HEK293 (cell line): ENCODE results near the gene UBE2M.

Experiments used
- CTCF ChIA-PET: fragments of 350-600 bp; formaldehyde crosslinking; extraction: SDS; loops from one replicate; lab custom pipeline; 2021; ENCODE audit warnings: antibody characterized with exemption; lab: Yijun Ruan, JAX
- POLR2A ChIA-PET: fragments of 300-600 bp; formaldehyde crosslinking; extraction: SDS; loops from one replicate; lab custom pipeline; 2020; ENCODE audit warnings: antibody characterized with exemption, inconsistent platforms; lab: Yijun Ruan, JAX
- H3K27ac ChIP-seq: fragments of 200-500 bp; sonication (Bioruptor generic); 2 replicates; pipeline ENCODE4 v1.5.1; 2014; ENCODE audit warnings: low read depth, low read length, control low read depth, inconsistent platforms; ENCODE audit errors: extremely low read depth
- H3K36me3 ChIP-seq, 2 experiments: fragments of 200-500 bp in 1 of 2; sonication (Bioruptor generic) in 1 of 2; 1 replicate in 1 of 2; 2 replicates in 1 of 2; pipeline ENCODE4 v1.5.1; 2014 to 2017; ENCODE audit warnings: inconsistent platforms in 2 of 2, low read length in 2 of 2; ENCODE audit not compliant: control insufficient read depth in 2 of 2, insufficient read depth in 1 of 2
- H3K4me1 ChIP-seq: fragments of 200-500 bp; sonication (Bioruptor generic); 2 replicates; pipeline ENCODE4 v1.5.1; 2014; ENCODE audit warnings: mild to moderate bottlenecking, low read length, inconsistent platforms; ENCODE audit not compliant: control insufficient read depth, insufficient read depth
- H3K4me3 ChIP-seq: 2 replicates; pipeline ENCODE4 v1.5.1; 2011; ENCODE audit warnings: low read depth, mild to moderate bottlenecking, control low read depth, low read length, moderate library complexity
- H3K9me3 ChIP-seq: fragments of 200-500 bp; sonication (Bioruptor generic); 2 replicates; pipeline ENCODE4 v1.5.1; 2014; ENCODE audit warnings: low read depth, low read length, inconsistent platforms; ENCODE audit not compliant: control insufficient read depth, insufficient read depth
- BCL11A ChIP-seq: fragments of 450-650 bp; formaldehyde crosslinking; IDR thresholded peaks from 2 replicates; pipeline ENCODE4 v1.5.1; 2016; ENCODE audit warnings: low read depth, missing biosample characterization, missing genetic modification characterization
- GFI1B ChIP-seq: fragments of 450-650 bp; formaldehyde crosslinking; IDR thresholded peaks from 2 replicates; pipeline ENCODE4 v1.5.1; 2016; ENCODE audit warnings: missing biosample characterization, missing genetic modification characterization
- GLI4 ChIP-seq: fragments of 450-650 bp; formaldehyde crosslinking; IDR thresholded peaks from 2 replicates; pipeline ENCODE4 v1.5.1; 2016; ENCODE audit warnings: missing biosample characterization, missing genetic modification characterization
- KLF1 ChIP-seq: fragments of 450-650 bp; formaldehyde crosslinking; IDR thresholded peaks from 2 replicates; pipeline ENCODE4 v1.5.1; 2016; ENCODE audit warnings: missing biosample characterization, missing genetic modification characterization
- KLF10 ChIP-seq: fragments of 450-650 bp; IDR thresholded peaks from 2 replicates; pipeline ENCODE4 v1.5.1; 2018; ENCODE audit warnings: missing biosample characterization, mild to moderate bottlenecking, missing genetic modification characterization
- PRDM4 ChIP-seq: fragments of 450-650 bp; formaldehyde crosslinking; IDR thresholded peaks from 2 replicates; pipeline ENCODE4 v1.5.1; 2017; ENCODE audit warnings: missing biosample characterization, missing genetic modification characterization
- SP3 ChIP-seq: fragments of 450-650 bp; formaldehyde crosslinking; IDR thresholded peaks from 2 replicates; pipeline ENCODE4 v1.5.1; 2016; ENCODE audit warnings: missing biosample characterization, missing genetic modification characterization
- ZIC2 ChIP-seq: fragments of 450-650 bp; formaldehyde crosslinking; IDR thresholded peaks from 2 replicates; pipeline ENCODE4 v1.5.1; 2016; ENCODE audit warnings: missing biosample characterization, missing genetic modification characterization
- ZNF138 ChIP-seq: fragments of 450-650 bp; formaldehyde crosslinking; IDR thresholded peaks from 2 replicates; pipeline ENCODE4 v1.5.1; 2016; ENCODE audit warnings: missing biosample characterization, missing genetic modification characterization, borderline replicate concordance
- ZNF211 ChIP-seq: fragments of 450-650 bp; formaldehyde crosslinking; IDR thresholded peaks from 2 replicates; pipeline ENCODE4 v1.5.1; 2016; ENCODE audit warnings: low read depth, missing biosample characterization, missing genetic modification characterization
- ZNF311 ChIP-seq: fragments of 450-650 bp; formaldehyde crosslinking; IDR thresholded peaks from 2 replicates; pipeline ENCODE4 v1.5.1; 2017; ENCODE audit warnings: missing biosample characterization, missing genetic modification characterization, borderline replicate concordance
- ZNF404 ChIP-seq: fragments of 450-650 bp; formaldehyde crosslinking; IDR thresholded peaks from 2 replicates; pipeline ENCODE4 v1.5.1; 2017; ENCODE audit warnings: missing biosample characterization, missing genetic modification characterization
- ZNF426 ChIP-seq: fragments of 450-650 bp; formaldehyde crosslinking; IDR thresholded peaks from 2 replicates; pipeline ENCODE4 v1.5.1; 2017; ENCODE audit warnings: missing biosample characterization, missing genetic modification characterization, mild to moderate bottlenecking, inconsistent platforms, moderate library complexity
- ZNF514 ChIP-seq: fragments of 450-650 bp; formaldehyde crosslinking; IDR thresholded peaks from 2 replicates; pipeline ENCODE4 v1.5.1; 2016; ENCODE audit warnings: missing biosample characterization, missing genetic modification characterization
- ZNF529 ChIP-seq: fragments of 450-650 bp; formaldehyde crosslinking; IDR thresholded peaks from 2 replicates; pipeline ENCODE4 v1.5.1; 2017; ENCODE audit warnings: missing genetic modification characterization, missing biosample characterization; ENCODE audit not compliant: insufficient replicate concordance
- ZNF530 ChIP-seq: fragments of 450-650 bp; formaldehyde crosslinking; IDR thresholded peaks from 2 replicates; pipeline ENCODE4 v1.5.1; 2016; ENCODE audit warnings: low read depth, missing biosample characterization, missing genetic modification characterization
- ZNF544 ChIP-seq: fragments of 450-650 bp; formaldehyde crosslinking; IDR thresholded peaks from 2 replicates; pipeline ENCODE4 v1.5.0; 2017; ENCODE audit warnings: missing biosample characterization, missing genetic modification characterization
- ZNF555 ChIP-seq: fragments of 450-650 bp; formaldehyde crosslinking; conservative IDR thresholded peaks from 2 replicates; pipeline ENCODE4 v1.5.1; 2017; ENCODE audit warnings: missing biosample characterization, mild to moderate bottlenecking, missing genetic modification characterization, inconsistent platforms
- ZNF626 ChIP-seq: fragments of 450-650 bp; sonication (Bioruptor Pico); formaldehyde crosslinking; IDR thresholded peaks from 2 replicates; pipeline ENCODE4 v1.5.1; 2018; ENCODE audit warnings: missing biosample characterization, missing genetic modification characterization, inconsistent platforms
- ZNF664 ChIP-seq: fragments of 450-650 bp; formaldehyde crosslinking; IDR thresholded peaks from 2 replicates; pipeline ENCODE4 v1.5.1; 2016; ENCODE audit warnings: missing biosample characterization, missing genetic modification characterization
- ZSCAN23 ChIP-seq: fragments of 450-650 bp; formaldehyde crosslinking; IDR thresholded peaks from 2 replicates; pipeline ENCODE4 v1.5.1; 2016; ENCODE audit warnings: missing biosample characterization, missing genetic modification characterization
- TF ChIP-seq, protein P1 (sequence below): fragments of 450-650 bp; formaldehyde crosslinking; IDR thresholded peaks from 2 replicates; pipeline ENCODE4 v1.5.1; 2016; ENCODE audit warnings: missing biosample characterization, missing genetic modification characterization
- TF ChIP-seq, protein P2 (sequence below): fragments of 450-650 bp; formaldehyde crosslinking; IDR thresholded peaks from 2 replicates; pipeline ENCODE4 v1.5.1; 2016; ENCODE audit warnings: missing biosample characterization, missing genetic modification characterization
- TF ChIP-seq, protein P3 (sequence below): fragments of 450-650 bp; IDR thresholded peaks from 2 replicates; pipeline ENCODE4 v1.5.1; 2018; ENCODE audit warnings: missing biosample characterization, mild to moderate bottlenecking, missing genetic modification characterization
- TF ChIP-seq, protein P4 (sequence below): fragments of 450-650 bp; formaldehyde crosslinking; IDR thresholded peaks from 2 replicates; pipeline ENCODE4 v1.5.0; 2017; ENCODE audit warnings: missing biosample characterization, missing genetic modification characterization, borderline replicate concordance

The UBE2M gene

GRCh38 chr19:58560007-58560887 lies 1.8 kb upstream of the UBE2M start (continued):
- TF ChIP-seq, protein P1, sequence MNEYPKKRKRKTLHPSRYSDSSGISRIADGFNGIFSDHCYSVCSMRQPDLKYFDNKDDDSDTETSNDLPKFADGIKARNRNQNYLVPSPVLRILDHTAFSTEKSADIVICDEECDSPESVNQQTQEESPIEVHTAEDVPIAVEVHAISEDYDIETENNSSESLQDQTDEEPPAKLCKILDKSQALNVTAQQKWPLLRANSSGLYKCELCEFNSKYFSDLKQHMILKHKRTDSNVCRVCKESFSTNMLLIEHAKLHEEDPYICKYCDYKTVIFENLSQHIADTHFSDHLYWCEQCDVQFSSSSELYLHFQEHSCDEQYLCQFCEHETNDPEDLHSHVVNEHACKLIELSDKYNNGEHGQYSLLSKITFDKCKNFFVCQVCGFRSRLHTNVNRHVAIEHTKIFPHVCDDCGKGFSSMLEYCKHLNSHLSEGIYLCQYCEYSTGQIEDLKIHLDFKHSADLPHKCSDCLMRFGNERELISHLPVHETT, result no peak
- no peak for TF ChIP-seq KLF1

GRCh38 chr19:58559275-58560006 lies 1.0 kb upstream of the UBE2M start:
- ChIA-PET CTCF (no interaction called here), POLR2A (interaction anchor here (0.6 to 4.0 kb wide), 12 partner anchors 8 to 151 kb away, joined by 3 to 62 read pairs (median 4); partner anchors contain the start of genes MZF1, TRIM28, ZBTB45 and ZNF324B)
- Histone ChIP-seq H3K9me3 (no peaks in the 10 kb centered on the region), H3K4me3 (peak overlapping the region; percentile 89), H3K27ac (peak overlapping the region; percentile 99), H3K36me3 (peaks cover 9 to 48% of the 10 kb centered on the region in 2 experiments), H3K4me1 (peaks cover 14% of the 10 kb centered on the region)
- TF ChIP-seq ZNF555 (tag by site-specific recombination), result no peak
- TF ChIP-seq, protein P2, sequence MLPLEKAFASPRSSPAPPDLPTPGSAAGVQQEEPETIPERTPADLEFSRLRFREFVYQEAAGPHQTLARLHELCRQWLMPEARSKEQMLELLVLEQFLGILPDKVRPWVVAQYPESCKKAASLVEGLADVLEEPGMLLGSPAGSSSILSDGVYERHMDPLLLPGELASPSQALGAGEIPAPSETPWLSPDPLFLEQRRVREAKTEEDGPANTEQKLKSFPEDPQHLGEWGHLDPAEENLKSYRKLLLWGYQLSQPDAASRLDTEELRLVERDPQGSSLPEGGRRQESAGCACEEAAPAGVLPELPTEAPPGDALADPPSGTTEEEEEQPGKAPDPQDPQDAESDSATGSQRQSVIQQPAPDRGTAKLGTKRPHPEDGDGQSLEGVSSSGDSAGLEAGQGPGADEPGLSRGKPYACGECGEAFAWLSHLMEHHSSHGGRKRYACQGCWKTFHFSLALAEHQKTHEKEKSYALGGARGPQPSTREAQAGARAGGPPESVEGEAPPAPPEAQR (tag by site-specific recombination), result 0 out of 2 replicates have a peak, but pooled peaks have one; percentile 24
- no peak for TF ChIP-seq ZNF664
- no peak for TF ChIP-seq ZNF138 (tag by site-specific recombination)
- TF ChIP-seq ZNF404 (tag by site-specific recombination), result no peak
- TF ChIP-seq GLI4 (tag by site-specific recombination), result peak; percentile 84; the same call in 1 of the 2 replicates
- TF ChIP-seq SP3 (tag by site-specific recombination), result peak; percentile 68
- TF ChIP-seq ZNF626 (tag by site-specific recombination), result no peak
- 0 out of 2 replicates have a peak, but pooled peaks have one; percentile 24 for TF ChIP-seq KLF10 (tag by site-specific recombination)
- TF ChIP-seq ZIC2 (tag by site-specific recombination), result no peak
- TF ChIP-seq GFI1B (tag by site-specific recombination), result no peak
- peak; percentile 58; the same call in 1 of the 2 replicates for TF ChIP-seq BCL11A (tag by site-specific recombination)
- TF ChIP-seq ZNF311 (tag by site-specific recombination), result no peak
- TF ChIP-seq ZNF529 (tag by site-specific recombination), result no peak
- TF ChIP-seq, protein P3, sequence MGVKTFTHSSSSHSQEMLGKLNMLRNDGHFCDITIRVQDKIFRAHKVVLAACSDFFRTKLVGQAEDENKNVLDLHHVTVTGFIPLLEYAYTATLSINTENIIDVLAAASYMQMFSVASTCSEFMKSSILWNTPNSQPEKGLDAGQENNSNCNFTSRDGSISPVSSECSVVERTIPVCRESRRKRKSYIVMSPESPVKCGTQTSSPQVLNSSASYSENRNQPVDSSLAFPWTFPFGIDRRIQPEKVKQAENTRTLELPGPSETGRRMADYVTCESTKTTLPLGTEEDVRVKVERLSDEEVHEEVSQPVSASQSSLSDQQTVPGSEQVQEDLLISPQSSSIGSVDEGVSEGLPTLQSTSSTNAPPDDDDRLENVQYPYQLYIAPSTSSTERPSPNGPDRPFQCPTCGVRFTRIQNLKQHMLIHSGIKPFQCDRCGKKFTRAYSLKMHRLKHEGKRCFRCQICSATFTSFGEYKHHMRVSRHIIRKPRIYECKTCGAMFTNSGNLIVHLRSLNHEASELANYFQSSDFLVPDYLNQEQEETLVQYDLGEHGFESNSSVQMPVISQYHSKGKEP, result no peak
- TF ChIP-seq, protein P4, sequence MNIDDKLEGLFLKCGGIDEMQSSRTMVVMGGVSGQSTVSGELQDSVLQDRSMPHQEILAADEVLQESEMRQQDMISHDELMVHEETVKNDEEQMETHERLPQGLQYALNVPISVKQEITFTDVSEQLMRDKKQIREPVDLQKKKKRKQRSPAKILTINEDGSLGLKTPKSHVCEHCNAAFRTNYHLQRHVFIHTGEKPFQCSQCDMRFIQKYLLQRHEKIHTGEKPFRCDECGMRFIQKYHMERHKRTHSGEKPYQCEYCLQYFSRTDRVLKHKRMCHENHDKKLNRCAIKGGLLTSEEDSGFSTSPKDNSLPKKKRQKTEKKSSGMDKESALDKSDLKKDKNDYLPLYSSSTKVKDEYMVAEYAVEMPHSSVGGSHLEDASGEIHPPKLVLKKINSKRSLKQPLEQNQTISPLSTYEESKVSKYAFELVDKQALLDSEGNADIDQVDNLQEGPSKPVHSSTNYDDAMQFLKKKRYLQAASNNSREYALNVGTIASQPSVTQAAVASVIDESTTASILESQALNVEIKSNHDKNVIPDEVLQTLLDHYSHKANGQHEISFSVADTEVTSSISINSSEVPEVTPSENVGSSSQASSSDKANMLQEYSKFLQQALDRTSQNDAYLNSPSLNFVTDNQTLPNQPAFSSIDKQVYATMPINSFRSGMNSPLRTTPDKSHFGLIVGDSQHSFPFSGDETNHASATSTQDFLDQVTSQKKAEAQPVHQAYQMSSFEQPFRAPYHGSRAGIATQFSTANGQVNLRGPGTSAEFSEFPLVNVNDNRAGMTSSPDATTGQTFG, result no peak
- no peak for TF ChIP-seq ZNF211 (tag by site-specific recombination)
- no peak for TF ChIP-seq ZNF544
- TF ChIP-seq ZNF514 (tag by site-specific recombination), result no peak
- TF ChIP-seq ZNF530 (tag by site-specific recombination), result no peak
- TF ChIP-seq ZSCAN23 (tag by site-specific recombination), result no peak
- TF ChIP-seq PRDM4 (tag by site-specific recombination), result peak; percentile 40
- TF ChIP-seq ZNF426, result no peak
